Measurements from ENCODE around the gene GLRX.

GRCh38 chr5:95839658-95840057 is 17.1 kb upstream of the GLRX start:
- no peak for TF ChIP-seq CTCF (conservative IDR thresholded peaks at IDR 0.05; ENCODE audit: low read depth, low read length)
- TF ChIP-seq POLR2A (IDR thresholded peaks at IDR 0.05; ENCODE audit: low read depth, low read length), result no peak
- no peak for TF ChIP-seq CEBPB (IDR thresholded peaks at IDR 0.05; ENCODE audit: low read depth, low read length)
- no peak for TF ChIP-seq BHLHE40 (IDR thresholded peaks at IDR 0.05; ENCODE audit: low read depth, low read length)
- TF ChIP-seq RAD21 (IDR thresholded peaks at IDR 0.05; ENCODE audit: low read length), result no peak
- TF ChIP-seq RCOR1 (IDR thresholded peaks at IDR 0.05; ENCODE audit: insufficient replicate concordance, low read length), result no peak
- TF ChIP-seq FOS (IDR thresholded peaks at IDR 0.05; ENCODE audit: low read depth, low read length), result no peak
- TF ChIP-seq SMC3 (IDR thresholded peaks at IDR 0.05; ENCODE audit: low read depth, low read length), result no peak
